Measurements from ENCODE around the gene OSM.
A peak's percentile ranks its signal among the peaks of the same experiment; 100 is the strongest.

Gene OSM

GRCh38 chr22:30279046-30279788 is 12.6 kb upstream of the OSM start:
- peak; percentile 87 for TF ChIP-seq ZFHX2 (tag by site-specific recombination; conservative IDR thresholded peaks at IDR 0.05)
- peak; percentile 55 for TF ChIP-seq EGR2 (tag by site-specific recombination; IDR thresholded peaks at IDR 0.05; ENCODE audit: low read depth)
- no peak for TF ChIP-seq SP3 (tag by site-specific recombination; IDR thresholded peaks at IDR 0.05)
- TF ChIP-seq HOXC10 (CRISPR knock-in tag; IDR thresholded peaks at IDR 0.05) = no peak
- H3K9me3 ChIP-seq (ENCODE audit: control insufficient read depth, insufficient read depth, low read depth, low read length) = no peaks in the 10 kb centered on the region
- no peaks in the 10 kb centered on the region for H3K4me1 ChIP-seq (ENCODE audit: control insufficient read depth, insufficient read depth, low read length)
- H3K4me3 ChIP-seq (ENCODE audit: low read depth, low read length) = no peak overlapping the region
- H3K27ac ChIP-seq (ENCODE audit: extremely low read depth, low read depth, low read length) = no peak overlapping the region
- ChIA-PET CTCF (interaction anchor here (0.6 to 4.4 kb wide), 9 partner anchors 9 to 171 kb away, joined by 3 to 30 read pairs (median 7); partner anchors contain the start of gene CASTOR1), POLR2A (interaction anchor here (1.4 kb wide), 1 partner anchor 144 kb away, joined by 4 read pairs; no protein-coding TSS in a partner anchor)
- H3K36me3 ChIP-seq (ENCODE audit: control insufficient read depth in 2 of 2, insufficient read depth in 1 of 2, low read length in 2 of 2) = no peaks in the 10 kb centered on the region

GRCh38 chr22:30277547-30278344 is 11.1 kb upstream of the OSM start:
- H3K36me3 ChIP-seq (ENCODE audit: control insufficient read depth in 2 of 2, insufficient read depth in 1 of 2, low read length in 2 of 2) = no peaks in the 10 kb centered on the region
- H3K4me3 ChIP-seq (ENCODE audit: low read depth, low read length) = no peak overlapping the region
- POLR2A ChIA-PET = interaction anchor here (0.6 to 1.5 kb wide), 3 partner anchors 11 to 147 kb away, joined by 3 to 10 read pairs (median 4); partner anchors contain the start of genes CCDC157 and SF3A1
- no peaks in the 10 kb centered on the region for H3K4me1 ChIP-seq (ENCODE audit: control insufficient read depth, insufficient read depth, low read length)
- no peak overlapping the region for H3K27ac ChIP-seq (ENCODE audit: extremely low read depth, low read depth, low read length)
- H3K9me3 ChIP-seq (ENCODE audit: control insufficient read depth, insufficient read depth, low read depth, low read length) = no peaks in the 10 kb centered on the region
- CTCF ChIA-PET = interaction anchor here (0.6 to 4.4 kb wide), 8 partner anchors 8 to 477 kb away, joined by 3 to 30 read pairs (median 5); partner anchors contain the start of gene CASTOR1
- TF ChIP-seq ZNF513 (tag by site-specific recombination; IDR thresholded peaks at IDR 0.05) (no peak), ZNF544 (tag by site-specific recombination; IDR thresholded peaks at IDR 0.05) (no peak), GLI4 (tag by site-specific recombination; IDR thresholded peaks at IDR 0.05) (no peak), ZNF202 (tag by site-specific recombination; IDR thresholded peaks at IDR 0.05; ENCODE audit: borderline replicate concordance) (no peak), ZNF639 (tag by site-specific recombination; IDR thresholded peaks at IDR 0.05) (no peak), ZNF157 (tag by site-specific recombination; IDR thresholded peaks at IDR 0.05) (no peak), ZBTB48 (tag by site-specific recombination; IDR thresholded peaks at IDR 0.05) (peak; percentile 59; the same call in 1 of the 2 replicates), ZNF23 (tag by site-specific recombination; IDR thresholded peaks at IDR 0.05; ENCODE audit: borderline replicate concordance) (no peak), ZIC2 (tag by site-specific recombination; IDR thresholded peaks at IDR 0.05) (peak; percentile 47; the same call in 1 of the 2 replicates), TRIM28 (IDR thresholded peaks at IDR 0.05; ENCODE audit: borderline replicate concordance, low read length) (no peak), ZNF311 (tag by site-specific recombination; IDR thresholded peaks at IDR 0.05; ENCODE audit: borderline replicate concordance) (no peak), ZNF350 (tag by site-specific recombination; IDR thresholded peaks at IDR 0.05) (no peak), ZNF266 (tag by site-specific recombination; IDR thresholded peaks at IDR 0.05; ENCODE audit: low read depth) (no peak), ZNF558 (tag by site-specific recombination; IDR thresholded peaks at IDR 0.05) (0 out of 2 replicates have a peak, but pooled peaks have one; percentile 9), ZBTB10 (tag by site-specific recombination; IDR thresholded peaks at IDR 0.05) (0 out of 2 replicates have a peak, but pooled peaks have one; percentile 26), ZNF138 (tag by site-specific recombination; IDR thresholded peaks at IDR 0.05; ENCODE audit: borderline replicate concordance) (no peak), ZNF175 (tag by site-specific recombination; IDR thresholded peaks at IDR 0.05) (no peak), ZNF621 (tag by site-specific recombination; IDR thresholded peaks at IDR 0.05) (no peak)
- TF ChIP-seq, protein P1, sequence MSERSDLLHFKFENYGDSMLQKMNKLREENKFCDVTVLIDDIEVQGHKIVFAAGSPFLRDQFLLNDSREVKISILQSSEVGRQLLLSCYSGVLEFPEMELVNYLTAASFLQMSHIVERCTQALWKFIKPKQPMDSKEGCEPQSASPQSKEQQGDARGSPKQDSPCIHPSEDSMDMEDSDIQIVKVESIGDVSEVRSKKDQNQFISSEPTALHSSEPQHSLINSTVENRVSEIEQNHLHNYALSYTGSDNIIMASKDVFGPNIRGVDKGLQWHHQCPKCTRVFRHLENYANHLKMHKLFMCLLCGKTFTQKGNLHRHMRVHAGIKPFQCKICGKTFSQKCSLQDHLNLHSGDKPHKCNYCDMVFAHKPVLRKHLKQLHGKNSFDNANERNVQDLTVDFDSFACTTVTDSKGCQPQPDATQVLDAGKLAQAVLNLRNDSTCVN (tag by site-specific recombination; optimal IDR thresholded peaks at IDR 0.05) = no peak
- TF ChIP-seq, protein P2, sequence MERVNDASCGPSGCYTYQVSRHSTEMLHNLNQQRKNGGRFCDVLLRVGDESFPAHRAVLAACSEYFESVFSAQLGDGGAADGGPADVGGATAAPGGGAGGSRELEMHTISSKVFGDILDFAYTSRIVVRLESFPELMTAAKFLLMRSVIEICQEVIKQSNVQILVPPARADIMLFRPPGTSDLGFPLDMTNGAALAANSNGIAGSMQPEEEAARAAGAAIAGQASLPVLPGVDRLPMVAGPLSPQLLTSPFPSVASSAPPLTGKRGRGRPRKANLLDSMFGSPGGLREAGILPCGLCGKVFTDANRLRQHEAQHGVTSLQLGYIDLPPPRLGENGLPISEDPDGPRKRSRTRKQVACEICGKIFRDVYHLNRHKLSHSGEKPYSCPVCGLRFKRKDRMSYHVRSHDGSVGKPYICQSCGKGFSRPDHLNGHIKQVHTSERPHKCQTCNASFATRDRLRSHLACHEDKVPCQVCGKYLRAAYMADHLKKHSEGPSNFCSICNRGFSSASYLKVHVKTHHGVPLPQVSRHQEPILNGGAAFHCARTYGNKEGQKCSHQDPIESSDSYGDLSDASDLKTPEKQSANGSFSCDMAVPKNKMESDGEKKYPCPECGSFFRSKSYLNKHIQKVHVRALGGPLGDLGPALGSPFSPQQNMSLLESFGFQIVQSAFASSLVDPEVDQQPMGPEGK (tag by site-specific recombination; IDR thresholded peaks at IDR 0.05) = peak; percentile 49
